T-helper 1 cell treated with Interleukin-12 subunit alpha and Interleukin-12 subunit beta and Interleukin-4 antibody, amounts not matched to agents 30 μg/mL and 1 μg/mL, for 36 hours (primary cell): ENCODE data around the gene FEZF2.

Source experiments
- H3K27ac Mint-ChIP-seq: one replicate; pipeline ENCODE4 v1.8.0; 2021; ENCODE audit warnings: mild to moderate bottlenecking, mixed read lengths
- H3K27me3 Mint-ChIP-seq: one replicate; pipeline ENCODE4 v1.8.0; 2021; ENCODE audit warnings: low read depth, mixed read lengths
- H3K36me3 Mint-ChIP-seq: one replicate; pipeline ENCODE4 v1.8.0; 2021; ENCODE audit warnings: low read depth, mixed read lengths
- H3K4me1 Mint-ChIP-seq: one replicate; pipeline ENCODE4 v1.8.0; 2021; ENCODE audit warnings: low read depth, mixed read lengths
- H3K4me3 Mint-ChIP-seq: one replicate; pipeline ENCODE4 v1.8.0; 2021; ENCODE audit warnings: mild to moderate bottlenecking, moderate library complexity, mixed read lengths
- H3K9me3 Mint-ChIP-seq: one replicate; pipeline ENCODE4 v1.8.0; 2021; ENCODE audit warnings: mixed read lengths

Gene FEZF2

DNA sequence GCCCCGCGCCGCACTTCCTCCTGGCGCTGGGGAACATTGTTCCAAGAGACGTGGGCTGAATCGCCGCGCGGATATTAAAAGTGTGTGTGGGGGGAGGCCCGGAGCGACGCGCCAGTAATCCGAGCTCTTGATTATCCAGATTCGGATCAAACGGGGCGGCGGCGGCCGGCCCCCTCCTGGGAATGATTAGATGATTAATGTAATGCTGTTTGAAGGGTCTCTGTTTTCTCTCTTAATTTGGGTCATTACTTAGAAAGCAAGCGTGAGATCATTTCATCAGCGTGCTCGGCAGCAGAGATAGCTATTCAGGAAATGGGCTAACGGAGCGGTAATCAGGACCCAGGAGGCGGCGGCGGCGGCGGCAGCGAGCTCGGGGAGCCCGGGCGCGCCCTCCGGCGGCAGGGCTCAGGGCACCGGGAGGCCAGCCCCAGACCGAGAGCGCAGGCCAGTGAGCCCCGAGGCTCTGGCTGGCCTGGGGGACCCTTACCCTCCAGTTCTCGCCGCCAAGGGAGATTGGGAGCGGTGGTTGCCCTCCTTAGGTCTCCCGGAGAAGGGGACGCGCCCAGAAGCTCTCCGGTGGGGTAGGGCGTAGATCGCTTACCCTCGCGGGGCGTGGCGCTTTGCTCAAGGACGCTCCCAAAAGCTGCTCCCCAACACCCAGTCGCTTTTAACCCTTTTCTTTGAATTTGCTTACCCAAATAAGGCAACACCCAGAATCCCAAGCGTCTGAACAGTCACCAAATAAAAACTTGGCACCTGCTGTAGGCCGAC is 4.5 kb downstream of the FEZF2 start:
- Mint-ChIP-seq H3K36me3 (peaks cover 7% of the 10 kb centered on the region), H3K4me3 (no peak overlapping the region), H3K27me3 (peaks cover 78% of the 10 kb centered on the region), H3K27ac (no peak overlapping the region), H3K4me1 (no peaks in the 10 kb centered on the region), H3K9me3 (peaks cover 7% of the 10 kb centered on the region)

DNA sequence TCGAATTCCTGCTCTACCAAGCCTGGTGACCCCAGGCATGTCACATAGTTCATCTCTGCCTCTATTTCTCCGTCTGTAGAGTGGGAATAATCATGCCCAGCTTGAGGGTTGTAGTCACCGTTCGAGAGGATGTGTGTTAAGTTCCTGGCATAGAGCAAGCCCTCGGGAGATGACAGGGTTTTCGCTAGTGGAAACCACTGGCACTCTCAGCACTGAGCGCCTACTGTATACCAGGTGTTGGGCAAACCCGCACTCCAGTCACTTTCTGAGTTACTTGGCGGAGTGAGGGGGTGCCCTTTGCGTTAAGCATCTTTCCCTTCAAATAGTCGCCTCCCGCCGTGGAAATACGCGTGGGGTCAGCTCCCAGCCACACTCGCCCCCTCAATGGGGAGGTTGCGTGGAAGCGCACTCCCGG is 5.1 kb downstream of the FEZF2 start:
- Mint-ChIP-seq H3K9me3 (peaks cover 7% of the 10 kb centered on the region), H3K27ac (no peak overlapping the region), H3K36me3 (peaks cover 7% of the 10 kb centered on the region), H3K4me3 (no peak overlapping the region), H3K4me1 (no peaks in the 10 kb centered on the region), H3K27me3 (peaks cover 74% of the 10 kb centered on the region)

DNA sequence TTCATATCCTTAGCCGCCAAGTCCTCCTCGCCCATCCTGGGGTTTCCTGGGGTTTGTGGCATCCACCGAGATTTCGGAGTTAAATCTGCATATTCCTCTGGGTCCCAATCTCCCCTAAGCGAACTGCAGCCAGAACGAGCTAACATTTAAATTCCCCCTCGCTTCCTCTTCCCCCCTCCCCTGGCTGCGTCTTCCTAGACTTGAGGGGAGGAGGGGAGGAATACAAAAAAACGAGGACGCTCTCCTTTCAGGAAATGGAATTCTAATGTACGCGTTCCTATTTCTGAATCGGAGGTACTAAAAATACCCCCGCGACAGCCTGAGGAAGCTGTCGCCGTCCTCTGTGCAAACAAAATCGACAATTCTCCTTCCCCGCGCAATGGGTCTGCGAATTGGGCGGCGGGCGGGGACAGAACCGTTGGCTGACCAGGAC is 5.6 kb downstream of the FEZF2 start:
- no peaks in the 10 kb centered on the region for H3K4me1 Mint-ChIP-seq
- H3K27ac Mint-ChIP-seq: no peak overlapping the region
- H3K36me3 Mint-ChIP-seq: peaks cover 7% of the 10 kb centered on the region
- H3K9me3 Mint-ChIP-seq: peaks cover 7% of the 10 kb centered on the region
- H3K27me3 Mint-ChIP-seq: peaks cover 70% of the 10 kb centered on the region
- H3K4me3 Mint-ChIP-seq: no peak overlapping the region

DNA sequence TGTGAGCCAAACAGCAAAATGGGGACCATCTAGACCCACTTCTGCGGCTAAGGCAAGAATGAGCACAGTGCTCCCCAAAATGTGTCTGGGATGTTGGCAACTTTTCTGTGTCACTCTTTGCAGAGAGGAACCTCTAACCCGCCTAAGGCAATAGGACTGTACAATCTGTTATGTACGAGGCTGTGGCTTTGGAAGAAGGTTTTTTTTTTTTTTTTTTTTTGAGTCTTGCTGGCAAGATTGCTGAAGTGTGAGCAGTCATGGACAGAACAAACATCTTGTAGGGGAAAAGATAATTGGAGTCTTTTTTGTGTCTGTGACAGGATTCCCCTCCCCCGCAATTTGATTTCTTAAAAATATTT is 7.2 kb downstream of the FEZF2 start:
- peaks cover 5% of the 10 kb centered on the region for H3K36me3 Mint-ChIP-seq
- H3K9me3 Mint-ChIP-seq: peaks cover 7% of the 10 kb centered on the region
- H3K4me3 Mint-ChIP-seq: no peak overlapping the region
- peaks cover 60% of the 10 kb centered on the region for H3K27me3 Mint-ChIP-seq
- H3K4me1 Mint-ChIP-seq: no peaks in the 10 kb centered on the region
- H3K27ac Mint-ChIP-seq: no peak overlapping the region

DNA sequence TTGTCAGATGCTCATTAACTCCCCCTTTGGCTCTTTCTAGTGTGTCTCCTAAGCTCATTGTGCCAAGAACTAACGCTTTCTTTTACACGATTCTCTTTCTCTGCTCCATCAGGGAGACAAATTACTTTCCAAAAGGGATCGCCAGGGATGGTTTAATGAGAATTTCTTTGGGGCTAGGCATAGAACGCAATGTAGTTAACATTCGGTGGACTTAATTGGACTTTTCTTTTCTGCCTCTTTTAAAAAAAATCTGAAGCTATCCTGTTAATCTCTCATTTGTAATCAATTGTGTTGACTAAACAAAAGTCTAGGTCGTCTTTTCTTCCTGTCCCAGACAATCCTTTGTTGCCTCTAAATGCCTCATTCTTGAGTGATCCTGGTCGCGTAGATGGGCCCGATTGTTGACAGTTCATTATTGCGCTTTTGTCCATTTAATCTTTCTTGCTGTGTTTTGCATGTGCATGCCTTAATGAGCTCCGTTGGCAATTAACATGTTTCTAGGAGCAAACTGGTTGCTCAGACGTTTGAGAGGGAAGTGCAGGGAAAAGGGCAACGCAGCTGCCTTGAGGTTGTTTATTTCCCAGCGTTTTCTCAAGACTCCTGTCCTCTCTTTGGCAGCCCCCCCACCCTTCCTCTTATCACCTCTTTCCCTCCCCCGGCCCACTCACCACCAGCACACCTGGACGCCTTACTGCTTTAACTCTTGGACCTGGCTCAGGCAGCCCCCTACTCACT is 7.8 kb downstream of the FEZF2 start:
- Mint-ChIP-seq H3K9me3 (peaks cover 3% of the 10 kb centered on the region), H3K4me3 (no peak overlapping the region), H3K4me1 (no peaks in the 10 kb centered on the region), H3K36me3 (peaks cover 4% of the 10 kb centered on the region), H3K27ac (no peak overlapping the region), H3K27me3 (peaks cover 55% of the 10 kb centered on the region)

DNA sequence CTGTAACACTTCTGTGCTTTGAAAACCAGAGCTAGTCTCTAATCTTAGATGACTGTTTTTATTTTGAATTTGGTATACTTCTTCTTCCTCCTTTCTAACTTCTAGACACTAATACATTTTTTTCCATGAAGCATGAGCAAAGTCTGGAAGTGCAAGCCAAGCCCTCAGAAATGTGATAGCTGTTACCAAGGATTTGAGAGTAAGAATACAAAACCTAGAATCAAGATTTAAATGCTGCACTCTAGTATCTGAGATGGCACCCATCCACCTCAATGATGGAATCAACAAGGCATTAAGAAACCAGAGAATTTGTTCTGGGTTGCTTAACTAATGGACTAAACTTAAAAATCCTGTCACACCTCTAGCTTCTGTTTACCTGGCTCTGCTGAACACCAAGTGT is 9.2 kb downstream of the FEZF2 start:
- H3K36me3 Mint-ChIP-seq: no peaks in the 10 kb centered on the region
- H3K27me3 Mint-ChIP-seq: peaks cover 41% of the 10 kb centered on the region
- H3K4me3 Mint-ChIP-seq: no peak overlapping the region
- no peaks in the 10 kb centered on the region for H3K4me1 Mint-ChIP-seq
- H3K27ac Mint-ChIP-seq: no peak overlapping the region
- no peaks in the 10 kb centered on the region for H3K9me3 Mint-ChIP-seq

DNA sequence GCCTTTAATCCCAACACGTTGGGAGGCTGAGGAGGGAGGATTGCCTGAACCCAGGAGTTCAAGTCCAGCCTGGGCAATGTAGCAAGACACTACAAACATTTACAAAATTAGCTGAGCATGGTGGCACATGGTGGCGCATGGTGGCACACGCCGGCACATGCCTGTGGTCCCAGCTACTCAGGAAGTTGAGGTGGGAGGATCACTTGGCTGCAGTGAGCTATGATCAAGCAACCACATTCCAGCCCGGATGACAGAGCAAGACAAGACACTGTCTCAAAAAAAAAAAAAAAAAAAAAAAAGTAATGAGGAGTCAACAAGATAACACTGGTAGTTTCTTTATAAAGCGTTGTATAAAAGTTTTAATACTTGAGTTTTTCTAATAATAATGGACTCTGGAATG is 10.1 kb downstream of the FEZF2 start:
- no peaks in the 10 kb centered on the region for H3K9me3 Mint-ChIP-seq
- H3K4me1 Mint-ChIP-seq: no peaks in the 10 kb centered on the region
- H3K27me3 Mint-ChIP-seq: peaks cover 33% of the 10 kb centered on the region
- H3K36me3 Mint-ChIP-seq: no peaks in the 10 kb centered on the region
- H3K27ac Mint-ChIP-seq: no peak overlapping the region
- no peak overlapping the region for H3K4me3 Mint-ChIP-seq

DNA sequence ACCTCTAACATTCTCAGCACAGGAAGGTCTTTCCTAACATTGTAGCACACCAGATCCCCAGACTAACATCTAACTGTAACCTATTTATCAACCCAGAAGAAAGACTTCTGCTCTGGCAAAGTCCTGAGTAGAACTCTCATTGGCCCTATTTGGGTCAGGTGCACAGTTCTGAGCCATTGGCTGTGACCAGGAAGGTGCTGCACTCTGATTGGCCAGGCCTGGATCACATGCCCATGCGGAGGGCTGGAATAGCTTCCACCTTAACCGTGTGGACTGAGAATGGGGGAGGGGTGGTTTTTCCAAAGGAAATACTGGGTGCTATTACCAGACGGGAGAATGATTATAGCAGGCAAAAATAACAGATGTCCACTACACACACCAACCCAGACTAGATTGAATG is 11.5 kb downstream of the FEZF2 start:
- Mint-ChIP-seq H3K9me3 (no peaks in the 10 kb centered on the region), H3K4me3 (no peak overlapping the region), H3K4me1 (no peaks in the 10 kb centered on the region), H3K36me3 (no peaks in the 10 kb centered on the region), H3K27ac (no peak overlapping the region), H3K27me3 (peaks cover 19% of the 10 kb centered on the region)

DNA sequence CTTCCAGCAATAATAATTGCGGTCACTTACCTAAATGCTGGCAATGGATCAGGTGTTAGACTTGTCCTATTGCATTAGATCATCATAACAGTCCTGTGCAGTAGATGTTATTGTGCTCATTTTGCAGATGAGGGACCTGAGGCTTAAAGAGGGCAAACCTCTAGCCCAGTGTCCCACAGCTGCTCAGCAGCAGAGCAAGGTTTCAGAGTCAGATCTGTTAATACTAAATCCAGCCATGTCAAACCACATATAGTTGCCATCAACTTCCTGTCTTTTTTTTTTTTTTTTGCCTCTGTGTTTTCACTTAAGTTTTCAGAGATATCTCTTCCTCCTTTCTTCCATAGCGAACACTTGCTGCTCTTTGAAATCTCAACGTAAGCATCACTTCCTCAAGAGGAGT is 12.1 kb downstream of the FEZF2 start:
- no peak overlapping the region for H3K4me3 Mint-ChIP-seq
- no peaks in the 10 kb centered on the region for H3K9me3 Mint-ChIP-seq
- H3K36me3 Mint-ChIP-seq: no peaks in the 10 kb centered on the region
- H3K27ac Mint-ChIP-seq: no peak overlapping the region
- no peaks in the 10 kb centered on the region for H3K4me1 Mint-ChIP-seq
- H3K27me3 Mint-ChIP-seq: peaks cover 13% of the 10 kb centered on the region

DNA sequence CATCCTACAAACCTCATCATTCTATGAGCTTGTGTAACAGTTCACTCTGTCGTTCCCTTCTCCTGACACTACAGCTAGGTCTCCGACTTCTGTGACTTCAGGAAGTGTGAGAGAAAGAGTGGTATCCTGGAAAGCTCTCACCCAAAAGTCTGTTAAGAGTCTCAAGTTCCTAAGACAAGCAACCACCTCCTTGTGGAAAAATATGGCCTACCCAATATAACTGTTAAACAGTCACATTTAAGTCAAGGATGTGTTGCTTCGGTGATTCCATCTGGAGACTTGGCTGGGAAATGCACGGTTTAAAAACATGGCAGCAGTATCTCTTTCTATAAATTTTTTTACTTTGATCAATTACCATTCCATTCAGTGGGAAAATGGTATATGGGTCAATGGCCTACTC is 13.8 kb downstream of the FEZF2 start:
- Mint-ChIP-seq H3K27ac (no peak overlapping the region), H3K36me3 (no peaks in the 10 kb centered on the region), H3K9me3 (no peaks in the 10 kb centered on the region), H3K4me3 (no peak overlapping the region), H3K4me1 (no peaks in the 10 kb centered on the region), H3K27me3 (no peaks in the 10 kb centered on the region)

DNA sequence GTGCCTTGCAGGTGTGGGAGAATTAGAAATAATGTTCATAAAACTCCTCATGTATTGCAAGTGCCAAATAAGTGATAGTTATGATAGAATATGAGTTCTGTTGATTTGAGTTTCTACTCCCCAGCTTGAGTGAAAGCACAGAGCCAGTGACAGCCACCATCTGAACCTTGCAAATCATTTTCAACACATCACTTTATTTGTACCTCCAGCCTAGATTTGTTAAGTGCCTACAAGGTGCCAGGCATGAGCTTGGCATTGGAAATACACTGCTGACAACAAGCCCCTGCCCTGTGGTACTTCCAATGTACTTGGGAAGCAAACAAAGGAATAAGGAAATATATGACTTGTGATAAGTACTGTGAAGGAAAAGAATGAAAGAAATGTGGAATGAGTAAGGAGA is 17.0 kb downstream of the FEZF2 start:
- no peaks in the 10 kb centered on the region for H3K4me1 Mint-ChIP-seq
- peaks cover 4% of the 10 kb centered on the region for H3K27me3 Mint-ChIP-seq
- H3K4me3 Mint-ChIP-seq: no peak overlapping the region
- H3K36me3 Mint-ChIP-seq: no peaks in the 10 kb centered on the region
- no peaks in the 10 kb centered on the region for H3K9me3 Mint-ChIP-seq
- H3K27ac Mint-ChIP-seq: no peak overlapping the region

DNA sequence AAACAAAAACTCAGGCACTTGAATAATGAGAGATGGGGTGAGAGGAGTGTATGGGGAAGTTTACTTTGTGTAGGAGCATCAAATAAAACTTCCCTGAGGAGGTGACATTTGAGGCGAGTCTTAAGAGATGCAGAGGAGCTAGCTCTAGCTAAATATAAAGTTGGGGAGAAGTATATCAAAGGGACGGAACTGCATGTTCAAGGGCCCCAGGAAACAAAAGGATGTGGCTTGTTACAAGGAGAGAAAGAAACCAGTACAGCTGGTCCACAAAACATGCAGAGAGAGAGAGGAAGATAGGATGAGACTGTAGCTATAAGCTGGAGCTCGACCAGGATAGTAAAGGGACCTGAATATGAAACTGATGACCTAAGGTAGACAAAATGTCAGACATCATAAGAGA is 17.6 kb downstream of the FEZF2 start:
- no peak overlapping the region for H3K4me3 Mint-ChIP-seq
- H3K36me3 Mint-ChIP-seq: no peaks in the 10 kb centered on the region
- no peak overlapping the region for H3K27ac Mint-ChIP-seq
- H3K4me1 Mint-ChIP-seq: no peaks in the 10 kb centered on the region
- peaks cover 6% of the 10 kb centered on the region for H3K27me3 Mint-ChIP-seq
- no peaks in the 10 kb centered on the region for H3K9me3 Mint-ChIP-seq

DNA sequence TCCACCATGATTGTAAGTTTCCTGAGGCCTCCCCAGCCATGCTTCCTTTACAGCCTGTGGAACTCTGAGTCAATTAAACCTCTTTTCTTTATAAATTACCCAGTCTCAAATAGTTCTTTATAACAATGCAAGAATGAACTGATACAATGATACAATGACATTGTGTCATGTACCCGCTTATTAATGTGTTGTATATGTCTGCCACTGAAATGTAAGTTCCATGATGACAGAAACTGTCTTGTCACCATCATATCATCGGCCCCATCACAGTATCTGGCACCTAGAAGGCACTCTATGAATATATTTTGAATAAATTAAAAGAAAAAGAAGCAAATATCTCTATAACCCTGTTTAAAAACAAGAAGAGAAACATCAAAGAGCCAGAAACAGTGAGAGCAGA is 29.6 kb downstream of the FEZF2 start:
- Mint-ChIP-seq H3K4me1 (no peaks in the 10 kb centered on the region), H3K36me3 (no peaks in the 10 kb centered on the region), H3K9me3 (no peaks in the 10 kb centered on the region), H3K4me3 (no peak overlapping the region), H3K27ac (no peak overlapping the region), H3K27me3 (no peaks in the 10 kb centered on the region)

DNA sequence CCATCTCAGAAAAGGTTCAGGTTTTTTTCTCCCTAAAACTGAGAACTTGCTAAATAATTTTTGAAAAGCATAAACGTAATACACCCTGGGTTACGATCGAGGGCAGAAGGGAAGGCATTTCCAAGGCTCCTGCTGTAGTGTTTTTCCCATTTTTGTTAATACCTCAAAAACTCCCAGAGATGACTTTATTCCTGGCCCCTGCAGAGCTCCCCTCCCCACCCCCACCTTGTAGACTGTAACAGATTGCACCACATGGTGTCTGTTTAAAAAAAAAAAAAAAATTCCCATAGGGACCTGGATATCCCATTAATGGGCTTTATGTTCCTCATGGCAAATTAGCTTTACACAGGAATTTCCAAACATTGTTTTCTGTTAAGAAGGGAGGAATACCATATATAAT is 38.2 kb downstream of the FEZF2 start:
- H3K9me3 Mint-ChIP-seq: no peaks in the 10 kb centered on the region
- no peak overlapping the region for H3K4me3 Mint-ChIP-seq

DNA sequence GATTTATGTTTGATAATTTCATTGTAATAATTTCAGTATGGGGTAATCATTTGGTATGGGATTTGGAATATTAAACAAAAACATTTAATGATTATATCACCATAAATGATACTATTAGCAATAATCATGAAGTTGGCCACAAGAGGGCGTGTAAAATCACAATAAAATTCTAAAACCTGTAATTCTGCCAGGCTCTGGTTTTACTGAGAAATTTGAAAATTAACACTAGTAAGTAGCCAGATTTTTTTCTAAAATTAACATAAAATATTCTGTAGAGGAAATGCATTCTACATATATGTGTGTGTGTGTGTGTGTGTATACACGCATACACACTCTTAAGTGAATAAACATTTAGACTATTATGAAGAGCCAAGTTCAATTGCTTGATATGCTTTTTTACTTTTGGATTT is 40.5 kb downstream of the FEZF2 start:
- Mint-ChIP-seq H3K4me1 (no peaks in the 10 kb centered on the region), H3K4me3 (no peak overlapping the region), H3K36me3 (no peaks in the 10 kb centered on the region), H3K9me3 (no peaks in the 10 kb centered on the region), H3K27me3 (no peaks in the 10 kb centered on the region), H3K27ac (no peak overlapping the region)

More for the DNA sequence above, 38.2 kb downstream of the FEZF2 start:
- Mint-ChIP-seq H3K27ac (no peak overlapping the region), H3K27me3 (no peaks in the 10 kb centered on the region), H3K36me3 (no peaks in the 10 kb centered on the region), H3K4me1 (no peaks in the 10 kb centered on the region)
